Liver (tissue), 9 donors: ENCODE results near the gene THBS1. TPM values are rescaled to one million over a fixed set of nuclear protein-coding genes. Genes with fewer than 3 reads are reported as not detected.

Source experiments
- DNase-seq: peaks from one replicate; pipeline ENCODE4 v3.0.0-alpha.2; 2017; ENCODE audit warnings: low spot score
- H3K27ac ChIP-seq, 2 donors: one replicate each; pipeline ENCODE4 v1.7.0; 2013; ENCODE audit warnings: inconsistent platforms in 2 of 2, low read length in 2 of 2, control low read depth in 1 of 2, low read depth in 1 of 2, mild to moderate bottlenecking in 1 of 2
- H3K27me3 ChIP-seq, 4 donors: one replicate each; pipeline versions ENCODE4 v1.6.1 to v1.7.0; 2013; ENCODE audit warnings: low read length in 3 of 4, inconsistent platforms in 1 of 4, mild to moderate bottlenecking in 1 of 4, moderate library complexity in 1 of 4; ENCODE audit not compliant: control insufficient read depth in 4 of 4, insufficient read depth in 4 of 4
- H3K36me3 ChIP-seq, 4 donors: one replicate each; pipeline versions ENCODE4 v1.6.1 to v1.7.0; 2013; ENCODE audit warnings: low read length in 3 of 4, mild to moderate bottlenecking in 3 of 4, low read depth in 1 of 4, moderate library complexity in 1 of 4; ENCODE audit not compliant: control insufficient read depth in 4 of 4, insufficient read depth in 3 of 4
- H3K4me1 ChIP-seq, 4 donors: one replicate each; pipeline versions ENCODE4 v1.6.1 to v1.7.0; 2013; ENCODE audit warnings: low read length in 3 of 4, mild to moderate bottlenecking in 3 of 4, moderate library complexity in 1 of 4; ENCODE audit not compliant: control insufficient read depth in 4 of 4, insufficient read depth in 4 of 4
- H3K4me3 ChIP-seq, 3 donors: one replicate each; pipeline versions ENCODE4 v1.6.1 to v1.7.0; 2013; ENCODE audit warnings: low read length in 3 of 3, control low read depth in 1 of 3, low read depth in 1 of 3, mild to moderate bottlenecking in 1 of 3
- H3K9ac ChIP-seq, 2 donors: one replicate each; pipeline ENCODE4 v1.7.0; 2013; ENCODE audit warnings: low read length in 2 of 2, mild to moderate bottlenecking in 2 of 2, moderate library complexity in 2 of 2, control low read depth in 1 of 2, low read depth in 1 of 2
- H3K9me3 ChIP-seq, 4 donors: one replicate each; pipeline versions ENCODE4 v1.6.1 to v1.7.0; 2013; ENCODE audit warnings: low read length in 3 of 4; ENCODE audit not compliant: control insufficient read depth in 4 of 4
- EGR1 ChIP-seq, 2 donors: IDR thresholded peaks; 2 replicates each; pipeline ENCODE4 v1.6.1; 2016 to 2018; ENCODE audit warnings: antibody characterized with exemption in 2 of 2, low read depth in 2 of 2
- FOXA1 ChIP-seq: IDR thresholded peaks from 2 replicates; pipeline ENCODE4 v1.6.1; 2016; ENCODE audit warnings: antibody characterized with exemption
- HNF4A ChIP-seq, 2 donors: conservative IDR thresholded peaks; 2 replicates each; pipeline ENCODE4 v1.6.1; 2016; ENCODE audit warnings: antibody characterized with exemption in 2 of 2, mild to moderate bottlenecking in 2 of 2
- HNF4G ChIP-seq: IDR thresholded peaks from 2 replicates; pipeline ENCODE4 v1.6.1; 2016; ENCODE audit warnings: antibody characterized with exemption
- JUND ChIP-seq, 2 donors: IDR thresholded peaks; 2 replicates each; pipeline ENCODE4 v1.6.1; 2016; ENCODE audit warnings: antibody characterized with exemption in 2 of 2
- NR2F2 ChIP-seq: IDR thresholded peaks from 2 replicates; pipeline ENCODE4 v1.6.1; 2016; ENCODE audit warnings: antibody characterized with exemption
- RAD21 ChIP-seq, 2 donors: IDR thresholded peaks; 2 replicates each; pipeline ENCODE4 v1.6.1; 2016; ENCODE audit warnings: antibody characterized with exemption in 2 of 2, mild to moderate bottlenecking in 2 of 2
- RXRA ChIP-seq, 2 donors: IDR thresholded peaks; 2 replicates each; pipeline ENCODE4 v1.6.1; 2017 to 2018; ENCODE audit warnings: antibody characterized with exemption in 2 of 2, mild to moderate bottlenecking in 1 of 2
- SP1 ChIP-seq: IDR thresholded peaks from 2 replicates; pipeline ENCODE4 v1.6.1; 2018; ENCODE audit warnings: antibody characterized with exemption, mild to moderate bottlenecking
- TAF1 ChIP-seq: conservative IDR thresholded peaks from 2 replicates; pipeline ENCODE4 v1.6.1; 2016; ENCODE audit warnings: antibody characterized with exemption, mild to moderate bottlenecking
- YY1 ChIP-seq: IDR thresholded peaks from 2 replicates; pipeline ENCODE4 v1.6.1; 2016; ENCODE audit warnings: antibody characterized with exemption, mild to moderate bottlenecking
- WGBS: extraction: QIAGEN DNeasy Blood & Tissue Kit; methylation state at CpG from one replicate; pipeline ENCODE4 v1.1.7; 2013; 5-methylcytosine and 5-hydroxymethylcytosine counted together
- polyA plus RNA-seq, 2 donors: library from polyadenylated mRNA; stranded (reverse) in 1 of 2; unstranded in 1 of 2; fragments of 200-250 nt in 1 of 2; fragments of >200 nt in 1 of 2; fragmentation: Nextera tagmentation in 1 of 2; extraction: Ambion mirVana in 1 of 2; gene quantifications; one replicate each; pipeline versions ENCODE4 v1.2.1 to v1.2.3, GENCODE V29; 2013 to 2015
- total RNA-seq, 2 donors: library from RNA; depleted of rRNA; stranded (reverse); fragments of >200 nt; gene quantifications; one replicate each; pipeline ENCODE4 v1.2.3, GENCODE V29; 2014
- TF ChIP-seq, protein P1 (sequence below): fragments of 150-350 bp; IDR thresholded peaks from 2 replicates; pipeline ENCODE4 v1.5.1; 2017; ENCODE audit warnings: improper control_type of control experiment, low read depth, low read length; ENCODE audit not compliant: missing input control
- TF ChIP-seq, protein P2 (sequence below): IDR thresholded peaks from 2 replicates; pipeline ENCODE4 v1.6.1; 2016; ENCODE audit warnings: antibody characterized with exemption
- TF ChIP-seq, protein P3 (sequence below): IDR thresholded peaks from 2 replicates; pipeline ENCODE4 v1.6.1; 2016; ENCODE audit warnings: antibody characterized with exemption
- donor health status: healthy.
- donor health status: healthy.
- donor health status: healthy.
- donor health status: healthy.
- donor health status: healthy.

Gene THBS1
- total and polyA plus RNA-seq, 4 donors: 8.9 to 73.6 (median 22.6) TPM

DNA sequence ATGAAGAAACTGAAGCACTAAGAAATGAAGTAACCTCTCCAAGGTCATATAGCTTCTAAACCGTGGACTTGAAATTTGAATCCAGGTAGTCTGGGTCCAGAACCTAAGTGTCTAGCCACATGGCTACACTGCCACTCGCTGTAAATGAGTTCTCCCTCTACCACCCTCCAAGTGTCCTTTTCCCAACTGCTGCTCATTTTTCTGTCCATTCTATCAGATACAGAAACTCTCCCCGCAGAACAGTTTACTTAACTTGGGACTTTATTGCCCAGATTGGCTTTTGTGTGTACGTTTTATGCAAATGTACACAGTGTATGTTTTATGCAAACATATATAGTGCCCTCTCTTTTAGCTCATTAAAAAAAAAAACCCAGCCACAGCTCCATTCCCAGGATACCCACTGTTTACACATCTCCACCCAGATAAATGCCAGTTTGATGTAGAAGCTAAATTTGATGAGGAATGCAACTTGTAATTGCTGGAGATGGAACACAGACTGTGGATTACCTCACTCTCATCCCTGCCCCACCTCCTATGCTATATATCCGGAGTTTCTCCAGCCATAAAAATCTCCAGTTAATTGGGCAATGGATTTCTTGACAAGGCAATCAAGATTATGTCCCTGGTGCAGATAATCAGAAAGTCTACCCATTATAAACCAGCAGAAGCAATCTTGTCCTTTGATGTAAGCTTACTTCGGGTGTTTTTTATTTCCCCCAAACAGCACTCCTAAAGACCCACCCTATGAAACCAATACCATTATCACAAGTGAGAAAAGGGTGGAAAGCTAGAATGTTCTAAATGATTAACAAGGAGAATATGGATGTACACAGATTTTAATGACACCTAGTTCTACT lies 42.0 kb downstream of the THBS1 start:
- 74% methylated on average over 6 of the region's 6 CpGs for WGBS
- Histone ChIP-seq H3K9ac (no peak overlapping the region), H3K4me1 (peaks cover 0 to 10% (median 4%) of the 10 kb centered on the region in 4 donors), H3K36me3 (no peaks in the 10 kb centered on the region), H3K9me3 (no peaks in the 10 kb centered on the region), H3K4me3 (no peak overlapping the region), H3K27ac (no peak overlapping the region), H3K27me3 (no peaks in the 10 kb centered on the region)
- TF ChIP-seq RAD21 (IDR thresholded peaks at IDR 0.05): no peak
- TF ChIP-seq, protein P1, sequence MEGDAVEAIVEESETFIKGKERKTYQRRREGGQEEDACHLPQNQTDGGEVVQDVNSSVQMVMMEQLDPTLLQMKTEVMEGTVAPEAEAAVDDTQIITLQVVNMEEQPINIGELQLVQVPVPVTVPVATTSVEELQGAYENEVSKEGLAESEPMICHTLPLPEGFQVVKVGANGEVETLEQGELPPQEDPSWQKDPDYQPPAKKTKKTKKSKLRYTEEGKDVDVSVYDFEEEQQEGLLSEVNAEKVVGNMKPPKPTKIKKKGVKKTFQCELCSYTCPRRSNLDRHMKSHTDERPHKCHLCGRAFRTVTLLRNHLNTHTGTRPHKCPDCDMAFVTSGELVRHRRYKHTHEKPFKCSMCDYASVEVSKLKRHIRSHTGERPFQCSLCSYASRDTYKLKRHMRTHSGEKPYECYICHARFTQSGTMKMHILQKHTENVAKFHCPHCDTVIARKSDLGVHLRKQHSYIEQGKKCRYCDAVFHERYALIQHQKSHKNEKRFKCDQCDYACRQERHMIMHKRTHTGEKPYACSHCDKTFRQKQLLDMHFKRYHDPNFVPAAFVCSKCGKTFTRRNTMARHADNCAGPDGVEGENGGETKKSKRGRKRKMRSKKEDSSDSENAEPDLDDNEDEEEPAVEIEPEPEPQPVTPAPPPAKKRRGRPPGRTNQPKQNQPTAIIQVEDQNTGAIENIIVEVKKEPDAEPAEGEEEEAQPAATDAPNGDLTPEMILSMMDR: no peak
- TF ChIP-seq, protein P2, sequence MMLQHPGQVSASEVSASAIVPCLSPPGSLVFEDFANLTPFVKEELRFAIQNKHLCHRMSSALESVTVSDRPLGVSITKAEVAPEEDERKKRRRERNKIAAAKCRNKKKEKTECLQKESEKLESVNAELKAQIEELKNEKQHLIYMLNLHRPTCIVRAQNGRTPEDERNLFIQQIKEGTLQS: no peak
- no peak for TF ChIP-seq HNF4G
- TF ChIP-seq NR2F2: no peak
- no peak for TF ChIP-seq TAF1
- TF ChIP-seq HNF4A (conservative IDR thresholded peaks at IDR 0.05): no peak
- TF ChIP-seq, protein P3, sequence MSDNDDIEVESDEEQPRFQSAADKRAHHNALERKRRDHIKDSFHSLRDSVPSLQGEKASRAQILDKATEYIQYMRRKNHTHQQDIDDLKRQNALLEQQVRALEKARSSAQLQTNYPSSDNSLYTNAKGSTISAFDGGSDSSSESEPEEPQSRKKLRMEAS: no peak
- DNase-seq: no peak

DNA sequence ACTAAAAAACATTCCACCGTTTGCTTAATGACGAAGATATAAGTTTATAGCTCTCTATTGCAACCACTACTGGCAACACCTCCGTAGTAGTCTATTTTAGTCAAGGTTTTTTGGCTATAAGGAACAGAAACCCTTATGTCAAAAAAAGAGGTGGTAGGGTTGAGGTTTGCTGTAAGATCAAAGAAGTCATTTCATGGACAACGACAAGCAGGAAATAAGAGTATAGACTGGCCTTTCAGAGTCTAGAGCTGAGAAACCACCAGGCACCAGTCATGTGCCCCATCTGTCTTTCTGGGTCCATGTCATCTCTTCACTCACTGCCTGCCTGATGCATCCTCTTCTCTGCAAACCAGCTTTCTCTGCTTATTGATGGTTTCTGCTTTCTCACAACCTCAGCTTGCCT lies 42.7 kb downstream of the THBS1 start:
- Histone ChIP-seq H3K9ac (no peak overlapping the region), H3K36me3 (no peaks in the 10 kb centered on the region), H3K4me1 (peaks cover 0 to 7% (median 3%) of the 10 kb centered on the region in 4 donors), H3K4me3 (no peak overlapping the region), H3K27me3 (no peaks in the 10 kb centered on the region), H3K27ac (no peak overlapping the region), H3K9me3 (no peaks in the 10 kb centered on the region)
- TF ChIP-seq HNF4G: no peak
- no peak for DNase-seq
- 75% methylated on average over 4 of the region's 4 CpGs for WGBS

DNA sequence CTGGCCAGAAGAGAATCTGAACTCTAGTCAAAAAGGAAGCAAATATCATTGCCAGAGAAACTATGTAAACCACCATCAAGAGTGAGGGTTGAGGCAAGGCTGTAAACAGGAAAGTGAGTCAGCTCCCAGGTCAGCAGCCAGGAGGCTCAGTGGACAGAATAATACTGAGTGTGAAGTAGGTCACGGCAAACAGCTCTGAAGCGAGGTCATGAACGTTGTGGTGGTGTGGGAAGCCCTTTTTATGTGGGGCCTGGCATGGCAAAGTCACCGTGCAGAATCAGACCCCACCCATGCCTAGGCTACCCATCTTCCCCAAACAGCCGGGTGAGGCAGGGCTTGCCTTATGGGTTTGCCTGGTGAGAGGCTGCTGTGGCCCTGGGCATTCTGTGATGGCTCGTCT lies 43.9 kb downstream of the THBS1 start:
- TF ChIP-seq, protein P3: no peak
- TF ChIP-seq NR2F2 (peak; percentile 85), FOXA1 (no peak), SP1 (peak; percentile 43), EGR1 (IDR thresholded peaks at IDR 0.05; ENCODE audit: low read depth in 2 of 2) (no peak), HNF4G (no peak), RAD21 (IDR thresholded peaks at IDR 0.05) (no peak), HNF4A (conservative IDR thresholded peaks at IDR 0.05) (no peak), JUND (IDR thresholded peaks at IDR 0.05) (peak; percentile 57 to 68), RXRA (IDR thresholded peaks at IDR 0.05) (peak; percentile 12 to 45), YY1 (no peak)
- TF ChIP-seq, protein P1: no peak
- Histone ChIP-seq H3K9me3 (no peaks in the 10 kb centered on the region), H3K4me1 (peaks cover 0 to 7% (median 3%) of the 10 kb centered on the region in 4 donors), H3K36me3 (no peaks in the 10 kb centered on the region), H3K4me3 (no peak overlapping the region), H3K27me3 (no peaks in the 10 kb centered on the region), H3K27ac (peak overlapping the region; percentile 58 to 66), H3K9ac (no peak overlapping the region)
- no peak for DNase-seq
- WGBS: 68% methylated on average over 6 of the region's 6 CpGs
